ENCODE measurements around the gene SELPLG.

The SELPLG gene

DNA sequence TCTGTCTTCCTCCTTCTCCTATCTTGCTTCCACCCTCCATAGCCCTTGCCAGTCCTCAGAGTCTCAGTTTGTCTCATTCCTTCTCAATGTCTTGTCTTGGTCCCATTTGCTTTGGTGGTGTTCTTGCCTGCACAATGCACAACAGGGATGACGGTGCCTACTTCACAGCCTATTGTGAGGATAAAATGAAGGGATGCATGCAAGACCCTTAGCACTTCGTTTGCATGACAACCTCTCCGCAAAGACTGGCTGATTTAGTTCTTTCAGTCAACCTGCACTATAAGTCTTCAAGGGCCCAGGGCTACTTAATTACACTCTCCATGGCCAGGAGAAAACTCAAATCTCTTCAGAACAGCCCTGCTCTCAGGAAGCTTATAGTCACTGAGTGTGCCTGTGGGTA lies 8.5 kb downstream of the SELPLG start:
- TF ChIP-seq, protein P1, sequence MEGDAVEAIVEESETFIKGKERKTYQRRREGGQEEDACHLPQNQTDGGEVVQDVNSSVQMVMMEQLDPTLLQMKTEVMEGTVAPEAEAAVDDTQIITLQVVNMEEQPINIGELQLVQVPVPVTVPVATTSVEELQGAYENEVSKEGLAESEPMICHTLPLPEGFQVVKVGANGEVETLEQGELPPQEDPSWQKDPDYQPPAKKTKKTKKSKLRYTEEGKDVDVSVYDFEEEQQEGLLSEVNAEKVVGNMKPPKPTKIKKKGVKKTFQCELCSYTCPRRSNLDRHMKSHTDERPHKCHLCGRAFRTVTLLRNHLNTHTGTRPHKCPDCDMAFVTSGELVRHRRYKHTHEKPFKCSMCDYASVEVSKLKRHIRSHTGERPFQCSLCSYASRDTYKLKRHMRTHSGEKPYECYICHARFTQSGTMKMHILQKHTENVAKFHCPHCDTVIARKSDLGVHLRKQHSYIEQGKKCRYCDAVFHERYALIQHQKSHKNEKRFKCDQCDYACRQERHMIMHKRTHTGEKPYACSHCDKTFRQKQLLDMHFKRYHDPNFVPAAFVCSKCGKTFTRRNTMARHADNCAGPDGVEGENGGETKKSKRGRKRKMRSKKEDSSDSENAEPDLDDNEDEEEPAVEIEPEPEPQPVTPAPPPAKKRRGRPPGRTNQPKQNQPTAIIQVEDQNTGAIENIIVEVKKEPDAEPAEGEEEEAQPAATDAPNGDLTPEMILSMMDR (IDR thresholded peaks at IDR 0.05; ENCODE audit: low read depth, low read length, missing control alignments), result no peak
- in situ Hi-C loops (cut with HindIII; ENCODE audit: low pct_ligation_motif_present, low sequenced_read_pairs), result no loop called here
- no peak for DNase-seq
- Histone ChIP-seq H3K27ac (no peak overlapping the region), H3K36me3 (replicated peaks) (no peaks in the 10 kb centered on the region), H3K27me3 (replicated peaks) (no peaks in the 10 kb centered on the region), H3K4me3 (ENCODE audit: low read depth, low read length) (no peak overlapping the region)

- no peak overlapping the region for H3K4me3 ChIP-seq (ENCODE audit: low read depth, low read length)
- no peak for DNase-seq
- H3K27ac ChIP-seq, result no peak overlapping the region
- no peaks in the 10 kb centered on the region for H3K36me3 ChIP-seq (replicated peaks)
- H3K27me3 ChIP-seq (replicated peaks), result no peaks in the 10 kb centered on the region
- in situ Hi-C loops (cut with HindIII; ENCODE audit: low pct_ligation_motif_present, low sequenced_read_pairs), result no loop called here
- TF ChIP-seq, protein P1 (IDR thresholded peaks at IDR 0.05; ENCODE audit: low read depth, low read length, missing control alignments), result no peak
Observed at GRCh38 chr12:108623577-108623976, 10.1 kb downstream of the SELPLG start.

- peak overlapping the region; percentile 24 for H3K27ac ChIP-seq
- TF ChIP-seq, protein P1 (IDR thresholded peaks at IDR 0.05; ENCODE audit: low read depth, low read length, missing control alignments), result no peak
- in situ Hi-C loops (cut with HindIII; ENCODE audit: low pct_ligation_motif_present, low sequenced_read_pairs), result no loop called here
- no peaks in the 10 kb centered on the region for H3K27me3 ChIP-seq (replicated peaks)
- no peaks in the 10 kb centered on the region for H3K36me3 ChIP-seq (replicated peaks)
- DNase-seq, result no peak
- no peak overlapping the region for H3K4me3 ChIP-seq (ENCODE audit: low read depth, low read length)
Observed at GRCh38 chr12:108622921-108623514, 10.7 kb downstream of the SELPLG start.

GRCh38 chr12:108622421-108622820 lies 11.3 kb downstream of the SELPLG start:
- H3K4me3 ChIP-seq (ENCODE audit: low read depth, low read length), result no peak overlapping the region
- H3K27me3 ChIP-seq (replicated peaks), result no peaks in the 10 kb centered on the region
- TF ChIP-seq, protein P1 (IDR thresholded peaks at IDR 0.05; ENCODE audit: low read depth, low read length, missing control alignments), result no peak
- H3K27ac ChIP-seq, result peak overlapping the region; percentile 24
- peak; percentile 70 for DNase-seq
- in situ Hi-C loops (cut with HindIII; ENCODE audit: low pct_ligation_motif_present, low sequenced_read_pairs), result no loop called here
- H3K36me3 ChIP-seq (replicated peaks), result no peaks in the 10 kb centered on the region

DNA sequence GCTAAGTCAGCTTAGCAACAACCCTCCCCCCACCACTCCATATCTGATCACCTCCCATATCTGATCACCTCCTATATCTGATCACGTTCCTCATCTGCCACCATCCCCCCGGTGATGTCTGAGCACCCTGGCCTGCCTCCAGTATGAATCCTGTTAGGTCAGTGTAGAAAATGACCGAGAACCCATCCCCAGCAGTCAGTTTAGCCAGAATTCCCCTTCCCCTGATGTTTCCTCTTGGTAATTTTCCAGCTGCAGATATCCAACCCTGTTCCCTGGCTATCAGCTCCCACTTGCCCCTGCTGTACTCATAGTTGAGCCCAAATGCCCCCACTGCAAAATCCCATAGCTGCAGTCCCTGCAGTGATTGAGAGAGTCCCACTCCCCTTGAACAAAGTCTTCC lies 12.5 kb downstream of the SELPLG start:
- Histone ChIP-seq H3K4me3 (ENCODE audit: low read depth, low read length) (no peak overlapping the region), H3K27me3 (replicated peaks) (no peaks in the 10 kb centered on the region), H3K27ac (no peak overlapping the region), H3K36me3 (replicated peaks) (no peaks in the 10 kb centered on the region)
- no peak for DNase-seq
- in situ Hi-C loops (cut with HindIII; ENCODE audit: low pct_ligation_motif_present, low sequenced_read_pairs), result no loop called here
- TF ChIP-seq, protein P1 (IDR thresholded peaks at IDR 0.05; ENCODE audit: low read depth, low read length, missing control alignments), result no peak

Measured in brain microvascular endothelial cell (primary cell).